GM18873 (cell line): ENCODE results near the gene EPB41L2.
"Not testable (repeated sequence)": the region's sequence is repeated elsewhere in the genome, so short reads cannot be mapped to it uniquely, and the experiment has no call there.

ENCODE experiments used
- ATAC-seq: cut with Tn5 transposase; IDR thresholded peaks from one replicate; pipeline ENCODE4 v1.9.1; 2021; ENCODE audit warnings: mild to moderate bottlenecking, moderate library complexity, moderate number of reproducible peaks; ENCODE audit not compliant: unreplicated experiment, low FRiP score

Gene EPB41L2

DNA sequence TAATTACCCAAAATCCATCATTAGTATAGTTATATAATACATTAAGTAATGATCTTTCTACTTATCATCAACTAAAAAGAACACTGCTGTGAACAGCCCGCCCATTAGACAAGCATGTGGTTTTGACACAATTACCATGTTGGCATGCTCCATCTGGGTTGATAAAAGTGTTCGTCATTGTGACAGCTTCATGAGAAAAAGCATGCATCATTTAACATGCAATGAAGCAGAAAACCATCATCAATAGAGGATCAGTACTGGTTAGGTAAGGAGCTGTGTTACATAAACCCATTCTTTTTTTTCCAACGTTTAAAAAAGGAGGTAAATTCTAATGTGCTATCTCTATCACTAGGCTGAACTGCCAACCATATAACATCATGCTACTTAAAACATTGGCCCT is 101.9 kb downstream of the EPB41L2 start:
- ATAC-seq: no peak

DNA sequence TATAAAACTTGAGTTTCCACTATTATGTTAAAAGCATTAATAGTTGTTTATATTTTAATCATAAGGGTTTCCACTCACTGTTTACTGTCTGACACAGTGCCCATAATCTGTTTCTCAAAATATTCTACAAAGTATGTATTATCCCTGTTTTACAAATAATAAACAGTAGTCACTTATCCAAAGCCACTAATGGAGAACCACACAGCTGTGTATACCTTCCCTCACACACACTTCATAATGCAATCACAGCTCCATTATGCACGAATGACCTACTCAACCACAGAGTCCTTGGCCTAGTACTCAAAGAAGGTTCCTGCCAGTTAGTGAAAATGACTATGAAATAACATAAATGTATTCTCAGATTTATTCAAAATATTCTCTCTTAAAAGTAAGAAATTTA is 103.1 kb downstream of the EPB41L2 start:
- ATAC-seq: no peak

DNA sequence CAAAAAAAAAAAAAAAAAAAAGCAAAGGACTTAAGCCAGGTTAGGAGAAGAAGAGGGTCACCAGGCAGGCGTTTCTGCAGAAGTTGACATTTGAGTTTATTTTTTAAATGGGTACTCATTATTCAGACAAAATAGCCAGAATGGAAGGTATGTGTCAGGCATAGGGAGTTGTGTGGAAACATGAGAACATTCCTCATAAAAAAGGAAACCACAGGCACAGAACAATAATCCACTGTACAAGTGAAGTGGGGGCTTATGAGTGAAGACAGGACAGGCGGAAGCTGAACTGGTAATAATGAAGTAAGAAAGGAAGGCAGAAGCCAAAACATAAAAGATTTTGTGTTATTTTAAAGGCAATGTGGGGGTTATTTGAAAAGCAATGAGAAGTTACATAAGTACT is 104.6 kb downstream of the EPB41L2 start:
- no peak for ATAC-seq

DNA sequence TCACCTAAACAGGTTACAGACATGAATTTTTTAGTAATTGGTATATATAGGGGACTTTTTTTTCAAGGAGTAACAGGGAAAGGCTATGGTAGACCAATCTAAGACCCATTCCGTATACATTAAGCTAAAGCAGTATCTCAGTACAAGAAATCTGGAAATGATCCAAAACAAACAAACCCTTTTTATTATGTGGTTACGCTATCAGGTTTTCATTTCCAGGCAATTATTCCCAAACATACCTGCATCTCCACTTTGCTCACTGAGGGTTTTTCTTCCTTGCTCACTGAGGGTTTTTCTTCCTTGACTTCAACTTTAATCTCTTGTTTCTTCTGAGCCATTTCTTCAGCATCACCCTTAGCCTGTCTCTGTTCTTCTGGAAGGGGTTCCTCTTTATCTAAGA is 107.3 kb downstream of the EPB41L2 start:
- no peak for ATAC-seq

DNA sequence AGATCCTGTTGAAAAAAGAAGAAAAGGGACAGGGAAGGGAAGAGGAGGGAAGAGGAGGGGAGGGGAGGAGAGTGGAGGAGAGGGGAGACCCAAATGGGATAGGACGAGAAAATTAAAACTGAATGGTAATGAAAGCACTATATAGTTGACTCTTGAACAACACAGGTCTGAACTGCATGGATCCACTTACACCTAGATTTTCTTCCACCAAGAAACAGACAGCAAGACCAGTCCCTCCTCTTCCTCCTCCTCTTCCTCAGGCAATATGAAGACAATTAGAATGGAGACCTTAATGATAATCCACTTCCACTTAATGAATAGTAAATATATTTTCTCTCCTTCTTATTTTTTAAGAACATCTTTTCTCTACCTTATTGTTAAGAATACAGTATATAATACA is 113.5 kb downstream of the EPB41L2 start:
- ATAC-seq: no peak

DNA sequence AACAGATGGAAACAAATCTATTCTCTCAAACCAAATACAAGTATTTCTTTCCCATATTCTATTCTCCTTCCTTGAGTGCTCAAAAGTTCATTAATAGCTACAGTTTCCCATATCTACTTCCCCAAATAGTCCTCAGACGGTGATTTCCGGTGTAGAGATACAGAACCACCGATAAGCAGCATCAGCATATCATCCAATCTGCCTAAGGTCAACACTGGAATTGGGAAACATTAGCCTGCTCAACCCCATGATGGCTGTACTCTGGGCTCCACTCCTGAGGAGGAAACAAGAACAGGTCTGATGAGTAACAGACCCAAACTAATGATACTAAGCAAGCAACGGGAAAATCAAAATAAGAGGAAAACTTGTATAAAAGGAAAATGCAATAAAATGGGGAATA is 115.6 kb downstream of the EPB41L2 start:
- ATAC-seq: no peak

DNA sequence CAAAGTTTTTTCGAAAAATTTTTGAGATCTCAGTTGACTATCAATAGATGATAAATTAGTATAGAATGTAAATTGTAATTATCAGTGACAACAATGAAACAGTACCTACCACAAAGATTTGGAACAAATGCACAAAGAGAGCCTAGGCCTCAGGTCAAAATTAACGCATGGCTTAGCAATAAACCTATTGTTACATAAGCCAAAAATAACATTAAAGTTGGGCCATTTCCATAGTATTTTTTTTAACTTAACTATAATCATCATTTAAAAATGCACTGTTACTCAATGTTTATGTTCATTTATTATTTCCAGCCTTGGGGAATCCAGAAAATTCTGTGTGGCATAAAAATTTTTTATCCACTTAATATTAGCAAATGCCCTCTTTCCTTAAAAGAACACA is 117.0 kb downstream of the EPB41L2 start:
- ATAC-seq: no peak

DNA sequence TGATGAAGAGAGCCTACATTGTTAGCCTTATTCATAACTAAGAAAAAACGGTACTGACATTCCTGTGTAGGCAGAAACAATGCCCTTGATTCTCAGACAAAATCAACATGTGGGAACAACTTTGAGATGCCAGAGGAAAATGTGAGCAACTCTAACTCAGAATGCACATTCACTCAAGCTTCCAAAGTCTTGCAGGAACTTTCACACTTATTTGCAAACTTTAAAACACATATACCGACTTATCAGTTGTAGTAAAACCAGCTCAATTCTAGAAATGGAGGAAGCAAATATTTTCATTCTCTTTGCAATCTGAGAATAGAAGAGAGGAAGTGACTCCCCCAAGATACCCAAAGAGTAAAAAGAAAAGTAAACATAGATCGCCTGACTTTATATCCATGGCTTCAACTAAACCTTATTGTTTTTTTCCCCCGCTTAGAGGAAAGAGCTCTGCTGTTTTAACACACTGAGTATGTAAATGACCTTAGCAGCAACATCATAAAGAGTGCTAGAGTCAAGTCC is 117.6 kb downstream of the EPB41L2 start:
- no peak for ATAC-seq

DNA sequence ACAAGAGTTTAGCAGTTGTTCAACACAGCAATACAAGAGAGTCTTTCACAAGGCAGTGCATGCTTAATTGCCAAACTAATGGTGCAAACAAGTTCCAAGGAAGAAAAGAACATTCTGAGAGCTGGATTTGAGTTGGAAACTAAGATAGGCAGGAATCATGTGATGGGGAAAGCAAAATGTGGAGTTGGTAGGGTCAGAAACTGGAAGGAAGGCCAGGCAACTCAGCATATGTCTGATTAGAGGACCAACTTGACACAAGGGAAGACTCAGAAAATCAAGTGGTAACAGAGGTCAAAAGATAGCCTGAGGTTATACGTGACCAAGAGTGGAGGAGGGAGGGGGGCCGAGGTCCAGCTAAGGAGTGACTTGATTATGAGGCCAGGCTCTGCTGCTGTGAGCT is 118.6 kb downstream of the EPB41L2 start:
- ATAC-seq: no peak

DNA sequence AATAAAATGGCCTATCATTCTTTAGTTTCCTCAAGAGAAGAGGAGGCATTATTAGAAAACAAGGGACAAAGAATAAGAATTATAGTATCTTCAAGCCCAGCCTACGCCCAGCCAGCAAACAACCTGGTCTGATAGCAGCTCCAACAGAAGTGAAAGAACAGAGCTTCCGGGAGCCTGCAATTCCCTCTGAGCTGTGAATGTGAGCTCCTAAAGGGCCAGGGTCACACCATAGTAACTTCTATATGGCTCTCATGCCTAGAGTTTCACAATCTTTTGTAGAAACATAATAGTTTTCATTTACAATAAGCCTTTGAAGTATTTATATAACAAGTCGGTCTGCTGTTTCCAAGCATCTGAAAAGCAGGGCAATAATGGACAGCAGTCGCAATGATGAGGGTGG is 119.3 kb downstream of the EPB41L2 start:
- ATAC-seq: no peak

DNA sequence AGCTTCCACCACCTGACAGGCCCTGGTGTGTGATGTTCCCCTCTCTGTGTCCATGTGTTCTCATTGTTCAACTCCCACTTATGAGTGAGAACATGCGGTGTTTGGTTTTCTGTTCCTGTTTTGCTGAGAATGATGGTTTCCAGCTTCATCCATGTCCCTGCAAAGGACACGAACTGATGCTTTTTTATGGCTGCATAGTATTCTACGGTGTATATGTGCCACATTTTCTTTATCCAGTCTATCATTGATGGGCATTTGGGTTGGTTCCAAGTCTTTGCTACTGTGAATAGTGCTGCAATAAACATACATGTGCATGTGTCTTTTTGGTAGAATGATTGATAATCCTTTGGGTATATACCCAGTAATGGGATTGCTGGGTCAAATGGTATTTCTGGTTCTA is 120.3 kb downstream of the EPB41L2 start:
- not testable (repeated sequence) for ATAC-seq

DNA sequence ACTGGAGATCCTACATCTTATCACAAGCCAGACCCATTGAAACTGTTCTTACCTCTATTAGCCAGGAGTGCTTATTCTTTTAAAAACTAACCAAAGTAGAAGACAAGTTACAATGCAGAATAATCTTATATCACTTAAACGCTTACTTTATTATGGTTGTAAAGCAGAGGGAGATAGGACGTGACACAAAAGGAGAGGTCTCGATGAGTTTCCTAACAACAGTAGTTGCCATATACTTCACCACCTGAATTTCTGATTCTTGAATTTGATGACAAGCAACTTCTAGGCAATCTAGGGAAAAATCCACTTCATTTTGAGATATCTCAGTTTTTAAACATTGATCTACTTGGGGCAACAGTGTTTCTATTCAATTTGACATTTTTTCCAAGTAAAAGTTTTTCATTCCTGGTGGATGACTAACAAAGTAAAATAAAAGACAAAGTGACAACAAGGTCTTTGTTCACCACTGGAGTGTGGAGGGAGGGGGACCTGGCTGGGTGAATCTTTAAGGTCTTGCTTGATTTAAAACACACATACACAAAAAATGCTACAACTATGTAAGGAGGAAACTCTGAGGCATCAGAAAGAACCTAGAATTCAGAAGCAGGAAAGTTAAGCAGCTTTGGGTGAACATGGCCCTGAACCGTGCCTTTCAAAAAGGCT is 125.0 kb downstream of the EPB41L2 start:
- no peak for ATAC-seq

DNA sequence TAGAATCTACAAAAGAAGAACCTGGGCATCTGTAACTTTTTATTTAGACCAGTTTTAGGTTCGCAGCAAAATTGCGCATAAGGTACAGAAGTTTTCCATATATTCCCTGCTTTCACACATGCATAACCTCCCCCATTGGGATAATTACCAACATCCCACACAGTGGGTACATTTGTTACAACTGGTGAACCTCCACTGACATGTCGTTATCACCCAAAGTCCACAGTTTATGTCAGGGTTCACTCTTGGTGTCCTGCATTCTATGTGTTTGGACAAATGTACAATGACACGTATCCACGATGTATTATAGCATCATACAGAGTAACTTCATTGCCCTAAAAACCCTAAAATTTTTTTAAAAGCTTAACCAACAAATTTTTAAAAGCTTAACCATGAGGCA is 126.1 kb downstream of the EPB41L2 start:
- ATAC-seq: no peak

DNA sequence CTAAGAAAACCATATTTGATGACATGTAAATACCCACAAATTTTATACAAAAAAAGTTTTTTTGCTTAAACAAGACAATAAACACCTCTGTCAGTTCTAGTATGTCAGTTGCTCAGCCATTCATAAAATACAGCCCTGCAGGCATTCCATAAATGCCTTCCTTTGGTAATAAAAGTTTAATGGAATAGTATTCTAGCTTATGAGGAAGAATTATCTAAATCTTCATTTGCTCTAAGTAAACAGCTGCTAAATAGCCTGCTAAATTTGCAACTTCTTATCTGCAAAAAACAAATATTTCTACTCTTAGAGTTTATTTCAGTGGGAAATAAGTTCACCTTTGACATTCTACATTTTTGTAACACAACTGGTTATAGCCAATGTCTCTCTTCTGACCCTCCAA is 127.1 kb downstream of the EPB41L2 start:
- no peak for ATAC-seq

DNA sequence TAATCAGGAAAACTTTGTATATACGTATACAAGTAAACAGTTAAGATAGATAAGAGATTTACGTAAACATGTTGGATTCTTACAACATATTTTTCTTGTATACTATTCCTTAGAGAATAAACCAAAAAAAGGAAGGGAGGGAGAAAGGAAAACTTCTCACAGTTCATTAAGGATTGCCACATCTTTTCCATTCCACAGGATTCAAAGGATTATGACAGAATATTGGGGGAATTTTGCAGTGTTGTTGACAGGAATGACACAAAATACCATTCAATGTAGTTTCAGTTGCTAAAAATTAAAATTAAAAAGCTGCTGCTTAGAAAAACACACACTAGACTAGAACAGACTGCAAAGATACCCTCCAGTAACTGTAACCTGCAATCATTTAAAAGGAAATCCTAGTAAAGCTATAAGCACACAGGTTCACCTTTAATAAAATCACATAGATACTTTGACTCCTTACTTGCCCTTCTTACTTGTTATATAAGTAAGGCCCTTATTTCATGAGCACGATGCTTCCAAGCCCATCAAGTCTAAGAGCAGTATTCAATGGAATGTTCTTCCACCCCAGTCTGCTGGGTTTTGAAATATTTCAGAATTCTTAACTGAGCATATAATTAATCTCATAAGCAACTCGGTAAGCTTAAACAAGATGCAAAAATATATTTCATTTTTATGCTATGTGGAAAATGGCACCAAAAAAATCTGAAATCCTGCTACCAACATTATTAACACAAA is 128.0 kb downstream of the EPB41L2 start:
- ATAC-seq: no peak

DNA sequence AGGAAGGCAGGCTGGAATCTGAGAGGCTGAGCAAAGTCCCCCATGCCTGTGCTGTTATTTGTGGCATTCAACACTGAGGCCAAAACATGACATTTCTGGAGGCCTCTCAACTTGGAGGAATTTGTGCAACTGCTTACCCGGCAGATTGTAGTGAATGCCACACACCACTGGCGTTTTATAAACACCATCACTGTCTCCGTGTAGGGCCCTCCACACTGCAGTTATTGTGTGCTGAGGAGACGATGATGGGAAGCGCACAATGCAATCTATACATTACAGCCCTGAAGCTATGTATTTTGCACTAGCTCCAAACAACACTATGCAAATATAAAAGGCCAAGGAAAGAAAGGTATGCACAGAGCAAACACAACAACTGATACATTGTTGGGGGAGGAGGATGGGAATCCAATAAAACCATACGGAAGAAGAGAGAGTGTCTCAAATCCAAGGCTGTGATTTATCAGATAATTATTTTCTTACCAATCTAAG is 129.3 kb downstream of the EPB41L2 start:
- no peak for ATAC-seq

DNA sequence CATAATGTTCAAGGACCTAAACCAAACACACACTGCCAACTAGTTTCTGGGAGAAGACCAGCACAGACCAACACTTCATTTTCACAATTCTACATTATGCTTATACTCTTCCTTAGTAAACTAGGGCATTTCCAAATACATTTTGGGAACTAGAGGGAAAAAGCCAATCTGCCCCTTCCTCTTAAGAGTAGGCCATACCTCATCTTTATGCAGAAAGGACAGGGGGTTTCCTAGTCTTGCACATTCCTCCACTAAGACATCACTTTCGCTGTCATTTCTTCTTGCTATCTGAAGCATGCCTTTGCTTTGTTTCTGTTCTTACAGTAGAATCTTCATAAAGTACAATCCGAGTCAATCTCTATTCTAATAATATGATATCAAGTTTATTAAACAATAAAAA is 130.1 kb downstream of the EPB41L2 start:
- ATAC-seq: no peak

DNA sequence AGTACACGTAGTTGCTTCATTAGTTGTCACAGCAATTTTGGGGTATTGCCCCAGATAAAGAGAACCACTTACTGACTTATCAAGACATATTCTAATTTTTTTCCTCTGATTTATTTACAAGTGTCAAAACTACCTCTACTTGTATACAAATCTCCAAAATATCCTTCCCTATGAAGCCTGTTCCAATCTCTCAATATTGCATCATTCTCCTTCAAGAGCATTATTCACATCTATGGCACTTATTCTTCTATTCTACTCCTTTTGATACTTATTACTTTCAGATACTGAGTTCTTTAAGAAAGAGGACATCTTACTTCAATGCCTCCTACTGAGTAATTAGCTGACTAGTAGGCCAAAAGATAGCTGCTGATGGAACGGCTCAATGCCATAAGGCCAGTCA is 130.6 kb downstream of the EPB41L2 start:
- no peak for ATAC-seq

DNA sequence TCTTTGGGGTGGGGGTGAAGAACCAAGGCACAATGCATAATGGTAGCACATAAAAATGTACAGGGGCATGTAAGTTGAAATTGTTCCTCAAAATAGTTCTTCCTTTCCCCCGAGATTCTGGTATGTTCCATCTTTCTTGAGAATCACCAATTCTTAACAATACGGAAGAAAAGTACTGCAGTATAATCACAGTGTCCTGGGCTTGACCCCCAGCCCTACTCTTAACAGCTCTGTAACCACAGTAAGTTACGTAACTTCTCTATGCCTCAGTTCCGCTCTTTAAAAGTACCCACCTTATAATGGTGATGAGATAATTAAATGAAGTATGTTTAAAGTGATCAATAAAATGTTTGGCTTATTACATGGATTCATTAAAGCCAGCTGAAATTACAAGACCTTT is 131.4 kb downstream of the EPB41L2 start:
- ATAC-seq: no peak

DNA sequence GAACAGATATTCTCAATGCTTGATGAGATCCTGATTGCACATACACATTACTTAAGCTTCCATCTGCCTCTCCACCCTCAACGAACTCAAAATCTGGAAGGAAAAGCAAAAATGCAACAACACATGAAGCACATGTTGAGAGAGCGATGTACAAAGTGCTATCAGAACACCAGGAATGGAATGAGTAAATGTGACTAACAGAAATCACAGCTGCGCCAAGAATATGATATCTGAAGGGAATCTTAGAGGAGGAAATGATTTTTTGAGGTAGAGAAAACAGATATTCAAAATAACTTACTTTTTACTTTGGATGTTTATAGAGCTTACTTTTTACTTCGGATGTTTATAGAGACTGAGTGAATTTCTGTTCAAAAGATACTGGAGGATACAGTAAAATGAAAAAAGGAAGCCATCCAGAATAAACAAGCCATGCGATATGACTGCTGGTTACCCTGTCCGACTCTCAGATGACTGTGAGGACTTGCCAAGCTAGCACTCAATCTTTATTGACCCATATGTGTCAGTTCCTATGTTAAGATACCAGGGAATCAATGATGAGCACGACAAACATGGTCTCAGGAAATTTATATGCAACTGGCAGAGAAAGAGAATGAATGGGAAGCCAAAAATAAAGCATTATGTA is 133.9 kb downstream of the EPB41L2 start:
- no peak for ATAC-seq

DNA sequence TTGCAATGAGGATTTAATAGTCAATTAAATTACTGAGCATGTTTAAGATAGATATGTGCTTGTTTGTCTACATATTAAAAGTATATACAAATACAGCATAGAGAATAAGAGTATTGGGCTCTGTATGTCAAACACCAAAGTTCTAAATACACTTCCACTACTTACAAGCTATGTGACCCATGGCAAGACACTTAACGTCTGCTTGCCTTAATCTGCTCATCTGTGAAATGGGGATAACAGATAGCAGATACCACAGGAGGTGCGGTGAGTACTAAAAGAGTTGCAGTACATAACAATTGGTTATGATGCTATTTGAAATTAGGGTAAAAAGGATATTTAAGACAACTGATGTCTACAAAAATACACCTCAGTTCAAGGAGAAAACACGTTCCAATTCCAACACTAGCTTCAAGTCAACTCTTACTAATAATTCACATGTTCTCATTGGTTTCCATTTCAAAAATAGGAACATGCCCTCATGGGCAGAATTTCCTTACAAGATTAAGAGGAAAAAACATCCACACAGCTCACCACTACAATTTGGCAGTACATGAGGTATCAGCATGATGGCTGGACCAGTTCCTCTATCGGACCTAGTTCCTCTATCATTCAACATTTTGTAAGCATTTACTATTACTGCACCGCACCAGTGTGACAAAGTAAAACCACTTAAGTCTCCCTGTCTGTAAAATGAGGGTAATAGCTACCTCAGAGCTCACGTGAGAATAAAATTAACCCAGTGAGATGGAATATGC is 134.7 kb downstream of the EPB41L2 start:
- no peak for ATAC-seq
